Natural killer cell (primary cell): Measurements from ENCODE around the gene CMSS1. TPM values are rescaled to one million over a fixed set of nuclear protein-coding genes. Genes with fewer than 3 reads are reported as not detected.

Experiments
- ATAC-seq, 3 donors: fragments of 150-1000 bp in 2 of 3; fragments of 200-7000 bp in 1 of 3; cut with Tn5 transposase; 1 replicate in 1 of 3; 2 replicates in 2 of 3; pipeline ENCODE4 v1.10.0; 2021; ENCODE audit warnings: mild to moderate bottlenecking in 2 of 3, moderate library complexity in 2 of 3
- DNase-seq, 2 donors: peaks; one replicate each; pipeline versions ENCODE4 v3.0.0 to v3.0.0-alpha.2; 2013 to 2021; ENCODE audit warnings: mixed read lengths in 1 of 2
- H3K27ac ChIP-seq: one replicate; pipeline ENCODE4 v1.5.1; 2013; ENCODE audit warnings: mild to moderate bottlenecking, low read length
- H3K27me3 ChIP-seq: one replicate; pipeline ENCODE4 v1.6.1; 2013; ENCODE audit warnings: low read length; ENCODE audit not compliant: control insufficient read depth, insufficient read depth
- H3K36me3 ChIP-seq: one replicate; pipeline ENCODE4 v1.6.1; 2013; ENCODE audit warnings: low read length; ENCODE audit not compliant: control insufficient read depth, insufficient read depth
- H3K4me1 ChIP-seq: one replicate; pipeline ENCODE4 v1.6.1; 2013; ENCODE audit warnings: low read length; ENCODE audit not compliant: control insufficient read depth, insufficient read depth
- H3K4me3 ChIP-seq: one replicate; pipeline ENCODE4 v1.5.1; 2013; ENCODE audit warnings: low read length
- H3K9me3 ChIP-seq: one replicate; pipeline ENCODE4 v1.6.1; 2013; ENCODE audit warnings: low read length; ENCODE audit not compliant: control insufficient read depth, insufficient read depth
- H3K27ac Mint-ChIP-seq, 2 donors: one replicate each; pipeline ENCODE4 v1.8.0; 2022; ENCODE audit warnings: mild to moderate bottlenecking in 2 of 2, mixed read lengths in 2 of 2, moderate library complexity in 1 of 2
- H3K27me3 Mint-ChIP-seq, 2 donors: one replicate each; pipeline ENCODE4 v1.8.0; 2022; ENCODE audit warnings: low read depth in 2 of 2, mixed read lengths in 2 of 2
- H3K36me3 Mint-ChIP-seq: one replicate; pipeline ENCODE4 v1.8.0; 2022; ENCODE audit warnings: mixed read lengths
- H3K4me1 Mint-ChIP-seq, 2 donors: one replicate each; pipeline ENCODE4 v1.8.0; 2022; ENCODE audit warnings: mixed read lengths in 2 of 2
- H3K4me3 Mint-ChIP-seq: one replicate; pipeline ENCODE4 v1.8.0; 2022; ENCODE audit warnings: mild to moderate bottlenecking, moderate library complexity, mixed read lengths
- H3K9me3 Mint-ChIP-seq, 2 donors: one replicate each; pipeline ENCODE4 v1.8.0; 2022; ENCODE audit warnings: mixed read lengths in 2 of 2
- CTCF ChIP-seq: fragments of 200-600 bp; IDR thresholded peaks from one replicate; pipeline ENCODE4 v1.8.0; 2022; ENCODE audit warnings: antibody characterized with exemption
- WGBS: methylation state at CpG from one replicate; pipeline ENCODE4 v1.1.7; 2013; ENCODE audit warnings: missing lambda C conversion rate; ENCODE audit not compliant: insufficient coverage; 5-methylcytosine and 5-hydroxymethylcytosine counted together
- intact Hi-C: fragments of 100-400 bp; cut with micrococcal nuclease; formaldehyde crosslinking; loops from one replicate; pipeline ENCODE4 v1.14.2; 2022
- total RNA-seq, 4 donors: library from RNA; stranded (reverse); fragments of 120-200 nt in 1 of 4; gene quantifications; one replicate each; pipeline versions ENCODE4 v1.2.3 to v1.2.4, GENCODE V29; 2013 to 2022

Gene CMSS1
- total RNA-seq, 3 donors from 2014 or later (not counting 1 experiment from before 2014, with no cell fraction given), result 7.8 to 12.7 (median 9.2) TPM

GRCh38 chr3:99999536-99999935 is 181.9 kb downstream of the CMSS1 start:
- Mint-ChIP-seq H3K36me3 (no peaks in the 10 kb centered on the region), H3K9me3 (peaks cover 0 to 6% of the 10 kb centered on the region in 2 donors), H3K4me1 (peaks cover 0 to 4% of the 10 kb centered on the region in 2 donors), H3K4me3 (no peak overlapping the region), H3K27me3 (no peaks in the 10 kb centered on the region), H3K27ac (no peak overlapping the region)
- DNase-seq, result no peak
- Histone ChIP-seq H3K27ac (no peak overlapping the region), H3K9me3 (peaks cover 10% of the 10 kb centered on the region), H3K27me3 (no peaks in the 10 kb centered on the region), H3K4me3 (no peak overlapping the region), H3K36me3 (no peaks in the 10 kb centered on the region), H3K4me1 (no peaks in the 10 kb centered on the region)
- 97% methylated on average over 2 of the region's 2 CpGs for WGBS
- TF ChIP-seq CTCF, result no peak
- intact Hi-C loops, result no loop called here
- ATAC-seq, result no peak

DNA sequence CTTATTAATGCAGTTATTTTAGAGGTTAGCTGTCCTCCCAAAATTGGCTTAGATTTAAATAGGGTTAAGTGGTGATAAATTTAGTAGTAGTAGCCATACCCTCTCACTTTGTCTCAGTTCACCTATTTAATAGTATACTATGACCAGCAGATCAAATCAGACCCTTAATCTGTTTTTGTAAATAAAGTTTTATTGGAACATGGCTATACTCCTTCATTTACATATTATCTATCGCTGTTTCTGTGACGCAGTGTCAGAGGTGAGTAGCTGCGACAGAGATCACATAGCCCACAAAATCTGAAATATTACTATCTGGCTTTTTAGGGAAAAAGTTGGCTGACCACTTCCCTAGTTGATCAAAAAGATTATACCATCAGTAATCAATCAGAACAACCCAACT is 183.4 kb downstream of the CMSS1 start:
- intact Hi-C loops, result no loop called here
- H3K27me3 Mint-ChIP-seq, result no peaks in the 10 kb centered on the region

DNA sequence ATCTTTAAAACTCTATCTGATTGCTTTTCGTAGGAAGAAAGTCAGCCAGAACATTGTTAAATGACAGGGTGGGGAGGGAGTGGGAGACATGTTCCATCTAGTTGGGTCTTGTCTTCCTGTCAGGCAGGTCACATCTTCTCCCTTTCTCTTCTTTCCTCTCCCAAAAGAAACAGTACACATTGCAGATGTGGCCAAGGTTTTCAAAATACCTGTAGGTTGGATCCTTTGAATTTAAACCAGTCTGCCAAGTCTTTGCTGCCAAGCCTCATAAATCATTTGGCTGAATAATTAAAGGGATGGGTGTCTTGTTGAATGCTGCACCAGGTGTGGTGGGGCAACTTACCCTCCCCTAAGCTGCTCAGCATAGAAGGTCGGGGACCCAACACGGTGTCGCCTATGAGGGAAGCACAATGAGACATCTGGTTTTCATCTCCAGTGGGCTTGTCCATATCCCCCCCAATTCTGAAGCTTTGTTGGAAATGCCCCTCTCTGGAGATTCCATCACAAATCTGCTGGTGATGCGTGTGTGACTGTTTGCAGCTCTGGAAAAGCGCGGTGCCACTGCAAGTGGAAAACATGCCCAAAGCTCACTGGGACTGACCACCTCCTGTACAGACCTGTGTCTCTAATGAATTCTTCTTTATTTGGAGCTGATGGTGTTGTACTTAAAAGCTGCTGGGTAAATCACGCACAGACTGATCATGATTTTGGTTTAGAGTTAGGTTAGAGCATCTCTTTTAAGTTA is 184.0 kb downstream of the CMSS1 start:
- H3K4me3 Mint-ChIP-seq, result no peak overlapping the region
- Histone ChIP-seq H3K9me3 (no peaks in the 10 kb centered on the region), H3K4me3 (no peak overlapping the region), H3K27me3 (no peaks in the 10 kb centered on the region), H3K4me1 (no peaks in the 10 kb centered on the region), H3K36me3 (no peaks in the 10 kb centered on the region), H3K27ac (no peak overlapping the region)
- TF ChIP-seq CTCF, result no peak
- 92% methylated on average over 8 of the region's 8 CpGs for whole genome bisulfite sequencing
- DNase-seq, result no peak
- no peak overlapping the region for H3K27ac Mint-ChIP-seq
- no peaks in the 10 kb centered on the region for H3K27me3 Mint-ChIP-seq
- peaks cover 0 to 3% of the 10 kb centered on the region in 2 donors for H3K9me3 Mint-ChIP-seq
- no peak for ATAC-seq
- H3K36me3 Mint-ChIP-seq, result no peaks in the 10 kb centered on the region
- H3K4me1 Mint-ChIP-seq, result peaks cover 0 to 4% of the 10 kb centered on the region in 2 donors
- intact Hi-C loops, result no loop called here

More for the DNA sequence above, 183.4 kb downstream of the CMSS1 start:
- Histone ChIP-seq H3K4me1 (no peaks in the 10 kb centered on the region), H3K4me3 (no peak overlapping the region), H3K9me3 (no peaks in the 10 kb centered on the region), H3K27me3 (no peaks in the 10 kb centered on the region), H3K36me3 (no peaks in the 10 kb centered on the region), H3K27ac (no peak overlapping the region)
- H3K36me3 Mint-ChIP-seq, result no peaks in the 10 kb centered on the region
- DNase-seq (no peak), ATAC-seq (no peak)
- peaks cover 0 to 4% of the 10 kb centered on the region in 2 donors for H3K4me1 Mint-ChIP-seq
- H3K27ac Mint-ChIP-seq, result no peak overlapping the region
- WGBS, result 95% methylated on average over 3 of the region's 3 CpGs
- H3K9me3 Mint-ChIP-seq, result peaks cover 0 to 6% of the 10 kb centered on the region in 2 donors
- H3K4me3 Mint-ChIP-seq, result no peak overlapping the region
- no peak for TF ChIP-seq CTCF
